IPS-20b (cell line): Measurements from ENCODE around the gene JAZF1.

Experiments
- H3K27ac ChIP-seq: one replicate; pipeline ENCODE4 v1.5.1; 2013; ENCODE audit warnings: low read length
- H3K27me3 ChIP-seq: 2 replicates; pipeline ENCODE4 v1.6.1; 2013; ENCODE audit warnings: mild to moderate bottlenecking, low read length, inconsistent platforms; ENCODE audit not compliant: insufficient read depth
- H3K36me3 ChIP-seq: 2 replicates; pipeline ENCODE4 v1.6.1; 2013; ENCODE audit warnings: low read depth, mild to moderate bottlenecking, inconsistent platforms, low read length, moderate library complexity; ENCODE audit not compliant: insufficient read depth
- H3K4me1 ChIP-seq: 2 replicates; pipeline ENCODE4 v1.6.1; 2013; ENCODE audit warnings: mild to moderate bottlenecking, control low read depth, inconsistent platforms, low read length, moderate library complexity; ENCODE audit not compliant: insufficient read depth
- H3K4me3 ChIP-seq: 2 replicates; pipeline ENCODE4 v1.5.1; 2013; ENCODE audit warnings: mild to moderate bottlenecking, low read length, inconsistent platforms
- H3K9ac ChIP-seq: 2 replicates; pipeline ENCODE4 v1.6.1; 2013; ENCODE audit warnings: low read depth, mild to moderate bottlenecking, inconsistent platforms, low read length, moderate library complexity
- H3K9me3 ChIP-seq: 2 replicates; pipeline ENCODE4 v1.6.1; 2013; ENCODE audit warnings: mild to moderate bottlenecking, low read depth, low read length, inconsistent platforms; ENCODE audit not compliant: insufficient read depth

The JAZF1 gene

DNA sequence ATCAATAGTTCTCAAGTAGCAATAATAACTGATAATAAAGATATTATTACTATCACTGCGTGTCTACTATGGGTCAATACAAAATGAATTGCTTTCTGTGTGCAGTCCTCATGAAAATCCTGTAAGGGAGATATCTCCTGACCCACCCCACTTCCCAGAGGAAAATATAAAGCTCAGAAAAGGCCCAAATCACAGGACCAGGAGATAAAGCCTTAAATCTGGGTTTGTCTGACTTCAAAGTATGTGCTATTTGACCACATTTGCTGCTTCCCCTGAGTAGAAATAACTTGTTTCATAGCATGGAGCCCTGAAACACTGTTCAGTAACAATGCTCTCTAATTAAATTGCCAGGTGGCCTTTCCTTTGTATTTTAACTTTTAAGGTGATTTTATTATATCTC lies 174.1 kb downstream of the JAZF1 start:
- Histone ChIP-seq H3K36me3 (no peaks in the 10 kb centered on the region), H3K27me3 (no peaks in the 10 kb centered on the region), H3K4me3 (no peak overlapping the region), H3K4me1 (no peaks in the 10 kb centered on the region), H3K9ac (no peak overlapping the region), H3K9me3 (no peaks in the 10 kb centered on the region), H3K27ac (no peak overlapping the region)

- Histone ChIP-seq H3K4me3 (no peak overlapping the region), H3K9ac (no peak overlapping the region), H3K36me3 (no peaks in the 10 kb centered on the region), H3K27ac (no peak overlapping the region), H3K27me3 (no peaks in the 10 kb centered on the region), H3K9me3 (no peaks in the 10 kb centered on the region), H3K4me1 (no peaks in the 10 kb centered on the region)
Measured at GRCh38 chr7:28005847-28006231, 174.8 kb downstream of the JAZF1 start.

GRCh38 chr7:28005075-28005846 lies 175.3 kb downstream of the JAZF1 start:
- Histone ChIP-seq H3K9ac (no peak overlapping the region), H3K9me3 (no peaks in the 10 kb centered on the region), H3K36me3 (no peaks in the 10 kb centered on the region), H3K27ac (no peak overlapping the region), H3K27me3 (no peaks in the 10 kb centered on the region), H3K4me1 (no peaks in the 10 kb centered on the region), H3K4me3 (no peak overlapping the region)

GRCh38 chr7:28003408-28003807 lies 177.2 kb downstream of the JAZF1 start:
- no peaks in the 10 kb centered on the region for H3K9me3 ChIP-seq
- H3K27me3 ChIP-seq, result no peaks in the 10 kb centered on the region
- H3K27ac ChIP-seq, result no peak overlapping the region
- no peaks in the 10 kb centered on the region for H3K4me1 ChIP-seq
- H3K9ac ChIP-seq, result no peak overlapping the region
- no peak overlapping the region for H3K4me3 ChIP-seq
- no peaks in the 10 kb centered on the region for H3K36me3 ChIP-seq

DNA sequence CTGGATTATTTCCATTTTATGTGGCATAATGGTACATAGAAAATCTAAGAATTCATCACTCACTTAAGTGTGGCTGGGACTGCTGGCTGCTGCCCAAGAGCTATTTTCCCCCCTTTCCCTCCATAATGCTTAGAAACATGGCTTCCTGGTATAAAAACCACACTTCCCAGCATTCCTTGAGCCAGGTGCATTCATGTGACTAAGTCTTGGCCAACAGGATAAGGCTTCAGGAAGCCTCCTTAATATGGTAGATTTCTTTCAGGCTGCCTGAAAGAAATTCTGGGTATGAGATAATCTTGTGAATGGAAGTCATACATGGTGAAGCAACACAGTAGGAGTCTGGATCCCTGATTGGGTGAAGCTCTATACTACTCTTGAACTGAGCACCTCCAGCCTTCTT lies 178.0 kb downstream of the JAZF1 start:
- Histone ChIP-seq H3K36me3 (no peaks in the 10 kb centered on the region), H3K9ac (no peak overlapping the region), H3K9me3 (no peaks in the 10 kb centered on the region), H3K4me1 (no peaks in the 10 kb centered on the region), H3K4me3 (no peak overlapping the region), H3K27me3 (no peaks in the 10 kb centered on the region), H3K27ac (no peak overlapping the region)

DNA sequence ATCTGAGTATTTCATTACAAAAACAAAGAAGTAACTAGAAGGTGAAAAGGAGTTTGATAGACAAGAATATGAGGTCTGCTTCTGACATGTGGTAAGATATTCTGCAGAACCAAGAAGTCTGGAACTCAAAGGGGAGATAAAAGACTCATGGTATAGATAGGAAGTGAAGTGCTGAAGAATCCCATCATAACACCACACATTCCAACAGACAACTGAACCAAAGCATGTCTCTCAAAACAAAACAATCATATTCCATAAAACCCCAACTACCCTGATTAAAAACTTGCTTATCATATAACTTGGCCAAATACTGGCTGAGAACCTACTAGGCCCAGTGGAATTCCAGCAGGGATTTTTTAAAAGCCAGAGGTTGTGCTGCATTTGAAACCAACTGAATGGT lies 178.7 kb downstream of the JAZF1 start:
- H3K9ac ChIP-seq, result no peak overlapping the region
- H3K9me3 ChIP-seq, result no peaks in the 10 kb centered on the region
- no peaks in the 10 kb centered on the region for H3K4me1 ChIP-seq
- no peaks in the 10 kb centered on the region for H3K36me3 ChIP-seq
- H3K4me3 ChIP-seq, result no peak overlapping the region
- no peak overlapping the region for H3K27ac ChIP-seq
- no peaks in the 10 kb centered on the region for H3K27me3 ChIP-seq

DNA sequence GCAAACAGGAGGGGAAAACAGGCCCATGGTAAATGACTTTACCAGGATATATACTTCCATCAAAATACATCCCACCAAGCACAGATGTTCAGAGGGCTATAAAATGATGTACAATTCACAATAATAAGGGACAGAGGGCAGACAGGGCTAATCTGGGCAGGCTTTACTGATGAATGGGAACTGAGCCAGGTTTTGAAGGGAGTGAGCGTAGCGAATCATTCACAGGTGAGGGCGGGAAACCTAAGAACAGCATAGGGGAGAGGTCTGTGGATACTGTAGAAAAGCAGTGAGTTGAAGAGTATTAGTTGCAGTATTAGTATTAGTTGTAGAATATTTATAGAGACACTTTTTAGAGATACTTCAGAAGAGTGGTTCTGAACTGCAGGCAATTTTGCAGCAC lies 180.8 kb downstream of the JAZF1 start:
- Histone ChIP-seq H3K27ac (no peak overlapping the region), H3K36me3 (no peaks in the 10 kb centered on the region), H3K27me3 (no peaks in the 10 kb centered on the region), H3K4me3 (no peak overlapping the region), H3K9me3 (no peaks in the 10 kb centered on the region), H3K9ac (no peak overlapping the region), H3K4me1 (no peaks in the 10 kb centered on the region)

DNA sequence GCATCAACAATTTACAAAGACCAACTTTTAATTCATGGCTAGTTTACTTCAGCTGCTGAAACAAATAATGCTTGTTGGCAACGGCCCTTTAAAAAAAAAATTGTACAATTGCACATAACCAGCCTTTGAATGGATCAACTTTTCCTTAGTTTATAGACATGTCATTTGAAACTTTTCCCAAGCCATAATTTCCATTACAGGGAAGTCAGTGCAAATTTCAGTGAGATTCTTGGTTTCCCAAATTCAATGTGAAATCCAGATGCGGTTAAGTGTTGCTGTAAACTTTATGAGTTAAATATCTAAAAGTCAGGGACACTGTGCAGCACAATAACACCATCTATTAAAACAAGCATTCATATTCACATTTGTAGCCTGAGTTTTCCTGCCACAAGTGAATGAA lies 182.2 kb downstream of the JAZF1 start:
- H3K9ac ChIP-seq, result no peak overlapping the region
- no peaks in the 10 kb centered on the region for H3K9me3 ChIP-seq
- no peaks in the 10 kb centered on the region for H3K36me3 ChIP-seq
- peaks cover 2% of the 10 kb centered on the region; the same call in 1 of the 2 replicates for H3K4me1 ChIP-seq
- H3K4me3 ChIP-seq, result no peak overlapping the region
- no peaks in the 10 kb centered on the region for H3K27me3 ChIP-seq
- no peak overlapping the region for H3K27ac ChIP-seq

GRCh38 chr7:27997188-27997707 lies 183.3 kb downstream of the JAZF1 start:
- H3K9ac ChIP-seq, result no peak overlapping the region
- no peaks in the 10 kb centered on the region for H3K36me3 ChIP-seq
- peaks cover 4% of the 10 kb centered on the region; the same call in 1 of the 2 replicates for H3K4me1 ChIP-seq
- H3K4me3 ChIP-seq, result no peak overlapping the region
- H3K27ac ChIP-seq, result no peak overlapping the region
- H3K27me3 ChIP-seq, result no peaks in the 10 kb centered on the region
- no peaks in the 10 kb centered on the region for H3K9me3 ChIP-seq

DNA sequence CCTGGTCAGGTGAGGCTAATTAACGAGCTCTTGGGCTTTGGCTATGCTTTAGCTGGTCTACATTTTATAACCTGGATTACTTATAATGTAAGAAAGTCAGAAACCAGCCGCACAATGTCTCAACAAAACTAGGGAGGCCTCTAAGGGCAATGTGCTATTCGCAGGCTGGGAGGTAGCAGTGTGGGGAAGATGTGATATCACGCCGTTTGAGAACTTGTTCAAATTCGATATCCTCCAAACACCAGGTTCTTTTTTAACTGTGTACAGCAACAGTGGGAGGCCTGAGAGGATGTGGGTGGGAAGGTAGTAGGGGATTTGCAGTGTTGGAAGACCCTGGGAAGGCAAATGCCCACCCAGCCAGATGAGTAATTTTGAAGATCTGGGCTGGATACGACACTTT lies 184.5 kb downstream of the JAZF1 start:
- H3K9ac ChIP-seq, result no peak overlapping the region
- no peaks in the 10 kb centered on the region for H3K9me3 ChIP-seq
- H3K27me3 ChIP-seq, result no peaks in the 10 kb centered on the region
- H3K36me3 ChIP-seq, result no peaks in the 10 kb centered on the region
- no peak overlapping the region for H3K27ac ChIP-seq
- H3K4me3 ChIP-seq, result no peak overlapping the region
- H3K4me1 ChIP-seq, result peaks cover 4% of the 10 kb centered on the region; the same call in 1 of the 2 replicates

DNA sequence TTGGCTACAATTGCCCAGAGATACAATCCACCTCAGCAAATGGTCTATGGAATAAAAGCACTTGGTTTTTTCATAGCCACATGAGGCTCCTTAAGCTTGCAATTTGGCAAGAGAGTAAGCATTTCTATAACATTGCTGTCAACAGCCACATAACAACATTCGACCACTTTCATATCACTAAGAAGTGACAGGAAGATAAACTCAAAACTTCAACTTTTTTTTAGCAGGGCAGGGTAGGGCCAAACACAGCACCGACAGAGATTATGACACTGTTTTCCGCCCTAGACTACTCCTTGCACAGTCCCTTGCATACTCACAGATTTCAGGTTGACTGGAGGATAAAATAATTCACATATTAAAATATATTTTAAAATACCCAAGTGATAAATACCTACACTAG lies 185.4 kb downstream of the JAZF1 start:
- no peak overlapping the region for H3K27ac ChIP-seq
- H3K27me3 ChIP-seq, result no peaks in the 10 kb centered on the region
- no peak overlapping the region for H3K9ac ChIP-seq
- peaks cover 4% of the 10 kb centered on the region; the same call in 1 of the 2 replicates for H3K4me1 ChIP-seq
- no peak overlapping the region for H3K4me3 ChIP-seq
- H3K36me3 ChIP-seq, result no peaks in the 10 kb centered on the region
- H3K9me3 ChIP-seq, result no peaks in the 10 kb centered on the region

DNA sequence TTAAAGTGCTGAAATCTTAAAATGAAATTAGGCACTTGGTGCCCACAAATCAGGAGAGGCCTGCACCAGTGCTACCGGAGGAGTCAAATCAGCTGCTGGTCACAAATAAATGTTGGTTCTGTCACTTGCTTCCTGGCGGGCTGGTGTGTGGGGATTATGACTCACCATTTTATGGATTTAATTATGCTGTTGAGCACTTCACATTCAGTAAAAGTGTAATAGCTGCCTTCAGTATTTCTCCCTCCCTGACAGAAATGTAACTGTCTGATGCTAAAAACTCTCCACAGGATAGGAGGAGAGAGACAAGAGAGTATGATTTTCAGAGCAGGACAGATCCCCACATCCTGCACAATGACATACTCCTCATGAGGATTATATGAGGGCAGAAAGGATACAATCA lies 186.0 kb downstream of the JAZF1 start:
- Histone ChIP-seq H3K36me3 (no peaks in the 10 kb centered on the region), H3K27ac (no peak overlapping the region), H3K9me3 (no peaks in the 10 kb centered on the region), H3K9ac (no peak overlapping the region), H3K4me1 (peaks cover 4% of the 10 kb centered on the region; the same call in 1 of the 2 replicates), H3K4me3 (no peak overlapping the region), H3K27me3 (no peaks in the 10 kb centered on the region)
